ENCODE data around the gene CYP39A1.
A peak's percentile ranks its signal among the peaks of the same experiment; 100 is the strongest.

CYP39A1 gene, protein sequence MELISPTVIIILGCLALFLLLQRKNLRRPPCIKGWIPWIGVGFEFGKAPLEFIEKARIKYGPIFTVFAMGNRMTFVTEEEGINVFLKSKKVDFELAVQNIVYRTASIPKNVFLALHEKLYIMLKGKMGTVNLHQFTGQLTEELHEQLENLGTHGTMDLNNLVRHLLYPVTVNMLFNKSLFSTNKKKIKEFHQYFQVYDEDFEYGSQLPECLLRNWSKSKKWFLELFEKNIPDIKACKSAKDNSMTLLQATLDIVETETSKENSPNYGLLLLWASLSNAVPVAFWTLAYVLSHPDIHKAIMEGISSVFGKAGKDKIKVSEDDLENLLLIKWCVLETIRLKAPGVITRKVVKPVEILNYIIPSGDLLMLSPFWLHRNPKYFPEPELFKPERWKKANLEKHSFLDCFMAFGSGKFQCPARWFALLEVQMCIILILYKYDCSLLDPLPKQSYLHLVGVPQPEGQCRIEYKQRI

DNA sequence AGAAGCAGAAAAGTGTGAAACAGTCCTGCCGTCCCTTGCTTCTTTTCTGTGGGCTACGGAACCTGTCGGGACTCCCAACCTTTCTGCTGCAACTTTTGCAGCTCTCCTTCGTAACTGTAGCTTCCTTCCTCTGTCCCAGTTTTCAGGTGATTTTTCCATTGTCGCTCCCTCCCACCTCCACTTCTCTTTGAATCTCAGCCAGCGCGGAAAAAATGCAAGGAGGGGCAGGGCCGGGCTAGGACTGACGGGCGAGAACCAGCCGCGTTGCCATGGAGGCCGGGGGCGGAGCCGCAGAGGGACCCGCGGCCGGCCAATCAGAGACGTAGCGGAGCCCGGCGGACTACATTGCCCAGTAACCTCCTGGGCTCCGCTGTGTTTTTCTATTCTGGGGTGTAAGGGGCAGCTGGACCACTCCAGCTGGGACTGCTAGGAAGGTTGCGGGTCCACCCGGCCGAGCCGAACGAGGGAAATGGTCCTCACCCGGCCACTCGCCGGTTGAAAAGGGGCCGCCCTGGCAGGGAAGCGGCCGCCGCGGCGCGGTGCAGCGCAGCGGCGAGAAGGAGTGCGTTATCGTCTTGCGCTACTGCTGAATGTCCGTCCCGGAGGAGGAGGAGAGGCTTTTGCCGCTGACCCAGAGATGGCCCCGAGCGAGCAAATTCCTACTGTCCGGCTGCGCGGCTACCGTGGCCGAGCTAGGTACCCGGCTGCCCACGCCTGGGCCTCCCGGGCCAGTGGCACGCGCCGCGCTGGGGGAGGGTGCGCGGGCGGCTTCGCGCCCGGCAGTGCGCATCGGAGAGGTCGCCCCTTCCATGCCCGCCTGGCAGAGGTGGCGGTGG, at the start of gene CYP39A1, which contains the start of gene SLC25A27:
TSS of gene CYP39A1 (minus strand) at position 216 of the 836 bp plus-strand sequence. CDS start 236 bp downstream, outside the sequence.
TSS of gene SLC25A27 (plus strand) at position 373 of the 836 bp plus-strand sequence. CDS start at position 591, 218 bp downstream.
- peak; percentile 13 to 32 for DNase-seq (ENCODE audit: low read depth in 2 of 2)

- DNase-seq (ENCODE audit: low read depth in 2 of 2): no peak
These were observed 47.4 kb upstream of the CYP39A1 start for GRCh38 chr6:46699970-46700369.

DNA sequence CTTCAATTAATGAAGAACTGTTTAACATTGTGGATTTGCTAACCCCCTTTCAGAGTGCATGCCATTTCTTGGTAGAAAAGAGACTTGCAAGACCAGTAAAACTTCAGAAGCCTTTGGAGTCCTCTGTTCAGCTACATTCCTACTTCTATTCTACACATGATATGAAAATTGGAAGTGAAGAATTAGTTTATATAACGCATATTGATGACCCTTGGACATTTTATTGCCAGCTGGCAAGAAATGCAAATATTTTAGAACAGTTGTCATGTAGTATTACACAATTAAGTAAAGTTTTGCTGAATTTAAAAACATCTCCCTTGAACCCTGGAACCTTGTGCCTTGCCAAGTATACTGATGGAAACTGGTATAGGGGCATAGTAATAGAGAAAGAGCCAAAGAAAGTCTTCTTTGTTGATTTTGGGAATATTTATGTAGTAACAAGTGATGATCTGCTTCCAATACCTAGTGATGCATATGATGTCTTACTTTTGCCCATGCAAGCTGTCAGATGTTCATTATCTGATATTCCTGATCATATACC, 38.4 kb upstream of the CYP39A1 start:
- no peak for DNase-seq (ENCODE audit: low read depth in 2 of 2)

DNA sequence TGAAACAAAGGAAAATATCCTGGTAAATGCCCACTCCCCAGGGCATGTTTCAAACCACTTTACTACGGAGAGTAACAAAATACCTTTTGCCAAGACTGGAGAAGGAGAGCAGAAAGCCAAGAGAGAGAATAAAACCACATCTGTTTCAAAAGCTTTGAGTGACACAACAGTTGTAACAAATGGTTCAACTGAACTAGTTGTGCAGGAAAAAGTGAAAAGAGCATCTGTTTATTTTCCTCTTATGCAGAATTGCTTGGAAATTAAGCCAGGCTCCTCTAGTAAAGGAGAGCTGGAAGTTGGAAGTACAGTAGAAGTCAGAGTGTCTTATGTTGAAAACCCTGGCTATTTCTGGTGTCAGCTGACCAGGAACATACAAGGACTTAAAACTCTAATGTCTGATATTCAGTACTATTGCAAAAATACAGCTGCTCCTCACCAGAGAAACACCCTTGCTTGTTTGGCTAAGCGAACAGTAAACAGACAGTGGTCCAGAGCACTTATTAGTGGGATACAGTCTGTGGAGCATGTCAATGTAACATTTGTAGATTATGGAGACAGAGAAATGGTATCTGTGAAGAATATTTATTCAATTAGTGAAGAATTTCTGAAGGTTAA, 37.6 kb upstream of the CYP39A1 start:
- DNase-seq (ENCODE audit: low read depth in 2 of 2): no peak

DNA sequence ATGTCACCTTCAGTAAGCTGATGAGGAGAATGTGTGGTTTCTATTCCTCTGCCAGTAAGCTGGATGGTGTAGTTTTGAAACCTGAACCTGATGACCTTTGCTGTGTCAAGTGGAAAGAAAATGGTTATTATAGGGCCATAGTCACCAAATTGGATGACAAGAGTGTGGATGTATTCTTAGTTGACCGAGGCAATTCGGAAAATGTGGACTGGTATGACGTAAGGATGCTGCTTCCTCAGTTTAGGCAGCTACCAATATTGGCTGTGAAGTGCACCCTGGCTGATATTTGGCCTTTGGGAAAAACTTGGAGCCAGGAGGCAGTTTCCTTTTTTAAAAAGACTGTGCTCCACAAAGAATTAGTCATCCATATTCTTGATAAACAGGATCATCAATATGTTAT, 37.0 kb upstream of the CYP39A1 start:
- DNase-seq (ENCODE audit: low read depth in 2 of 2): no peak

GRCh38 chr6:46688966-46689335, 36.3 kb upstream of the CYP39A1 start:
- no peak for DNase-seq (ENCODE audit: low read depth in 2 of 2)

GRCh38 chr6:46688117-46688965, 35.7 kb upstream of the CYP39A1 start:
- no peak for DNase-seq (ENCODE audit: low read depth in 2 of 2)

- DNase-seq (ENCODE audit: low read depth in 2 of 2): no peak
These were observed 35.0 kb upstream of the CYP39A1 start, which contains the start of gene TDRD6 for GRCh38 chr6:46687619-46688097. Gene TDRD6 (plus strand): TSS chr6:46687885. CDS start chr6:46688129, 244 bp downstream.

DNA sequence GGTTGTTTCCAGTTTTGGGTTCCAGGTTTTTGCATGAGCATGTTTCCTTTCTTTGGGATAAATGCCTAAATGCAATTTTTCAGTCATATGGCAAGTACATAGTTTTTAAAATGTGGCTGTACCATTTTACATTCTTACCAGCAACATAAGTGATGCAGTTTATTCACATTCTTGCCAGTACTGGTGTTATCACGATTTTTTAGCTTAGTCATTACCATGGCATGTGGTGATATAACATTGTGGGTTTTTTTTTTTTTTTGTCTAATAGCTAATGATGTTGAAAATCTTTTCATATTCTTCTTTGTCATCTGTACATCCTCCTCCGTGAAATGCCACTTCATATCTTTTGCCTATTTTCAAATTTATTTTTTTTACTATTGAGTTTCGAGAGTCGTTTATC, 32.2 kb upstream of the CYP39A1 start:
- peak in 1 of 2 experiments; percentile 1 for DNase-seq (ENCODE audit: low read depth in 2 of 2)

- no peak for DNase-seq (ENCODE audit: low read depth in 2 of 2)
These were observed 24.7 kb upstream of the CYP39A1 start for GRCh38 chr6:46677314-46677654.

DNA sequence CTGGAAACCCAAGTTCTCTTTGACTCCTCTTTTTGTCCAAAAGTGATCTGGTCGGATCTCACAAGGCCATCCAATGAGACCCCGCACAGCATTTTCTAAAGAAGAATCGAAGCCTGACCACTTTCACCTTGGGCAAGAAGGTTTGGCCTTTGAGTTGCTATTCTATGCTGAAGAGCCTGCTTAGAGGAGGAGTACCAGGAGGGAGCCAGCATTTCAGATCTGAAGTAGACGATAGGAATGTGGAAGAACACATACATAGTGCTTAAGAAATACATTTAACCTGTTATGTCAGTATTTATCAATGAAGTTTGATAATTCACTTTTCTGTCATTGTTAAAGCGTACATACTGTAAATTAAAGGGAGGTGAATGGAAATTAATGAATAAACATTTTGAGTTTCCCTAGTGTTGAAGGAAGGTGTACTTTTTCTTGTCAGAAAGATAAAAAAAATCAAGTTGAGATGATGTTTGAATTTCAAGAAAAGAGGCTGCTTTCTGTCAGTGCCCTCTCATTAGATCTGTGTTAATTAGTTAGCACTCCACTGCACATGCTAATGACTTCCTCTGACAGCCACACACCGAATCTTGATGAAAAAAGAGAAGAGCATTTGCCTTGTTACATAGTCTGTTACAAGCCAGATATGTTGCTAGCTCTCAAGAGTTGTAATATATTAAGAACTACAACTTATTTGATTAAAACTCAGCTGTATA, 24.1 kb upstream of the CYP39A1 start:
- no peak for DNase-seq (ENCODE audit: low read depth in 2 of 2)

DNA sequence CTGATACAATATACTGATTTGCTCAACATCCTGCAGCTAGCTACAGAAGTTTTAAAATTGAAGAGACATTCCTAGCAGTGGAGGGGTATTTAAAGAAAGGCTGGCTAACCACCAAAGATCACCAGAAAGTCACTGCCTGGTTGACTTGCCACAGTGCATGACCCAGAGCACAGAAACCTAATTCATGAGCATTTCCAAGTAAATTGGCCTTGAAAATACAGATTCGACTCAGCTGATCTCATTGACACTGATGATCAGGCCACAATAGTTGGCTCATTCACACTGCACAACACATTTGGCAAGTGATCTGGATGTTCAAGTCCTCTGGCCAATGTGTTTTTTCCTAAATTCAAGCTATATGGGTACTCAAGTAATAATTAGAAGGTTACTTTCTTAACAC, 21.8 kb upstream of the CYP39A1 start:
- no peak for DNase-seq (ENCODE audit: low read depth in 2 of 2)

DNA sequence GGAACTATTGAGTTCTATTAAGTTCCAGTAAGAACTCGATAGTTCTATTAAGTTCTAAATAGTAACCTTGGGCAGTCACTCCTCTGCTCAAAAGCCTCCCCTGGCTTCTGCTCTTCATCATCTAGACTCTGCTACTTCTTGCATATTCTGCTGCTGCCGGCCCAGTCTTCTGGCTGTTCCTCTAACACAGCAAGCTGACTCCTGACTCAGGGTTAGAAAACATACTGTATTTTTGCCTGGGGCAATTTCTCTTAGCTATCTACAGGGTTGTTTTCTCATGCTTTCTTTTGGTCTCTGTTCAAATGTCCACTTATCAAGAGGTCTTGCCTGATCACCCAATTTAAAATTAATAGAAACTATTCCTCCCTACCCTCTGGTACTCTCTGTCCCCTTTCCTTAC, 14.8 kb upstream of the CYP39A1 start:
- DNase-seq (ENCODE audit: low read depth in 2 of 2): no peak

GRCh38 chr6:46661483-46661882, 8.9 kb upstream of the CYP39A1 start:
- no peak for DNase-seq (ENCODE audit: low read depth in 2 of 2)

DNA sequence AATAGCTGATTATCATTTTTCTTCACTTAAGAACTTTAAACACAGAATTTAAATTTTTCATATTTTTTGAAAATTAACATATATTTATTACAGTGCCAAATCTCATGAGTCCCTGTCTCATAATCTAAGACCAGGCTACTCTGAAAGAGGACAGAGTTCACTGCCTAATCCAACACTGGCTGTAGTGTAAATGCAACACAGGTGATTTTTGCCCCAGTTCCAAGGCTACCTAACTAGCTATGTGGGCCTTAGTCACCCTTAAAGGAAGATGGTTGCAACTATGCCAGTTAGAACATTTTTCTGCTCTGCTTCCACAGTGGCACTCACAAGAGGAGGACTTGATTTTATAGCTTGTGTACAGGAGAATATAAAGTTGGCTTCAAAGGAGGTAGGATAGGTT, 5.0 kb upstream of the CYP39A1 start:
- no peak for DNase-seq (ENCODE audit: low read depth in 2 of 2)

GRCh38 chr6:46655803-46656202, 3.2 kb upstream of the CYP39A1 start:
- no peak for DNase-seq (ENCODE audit: low read depth in 2 of 2)

DNA sequence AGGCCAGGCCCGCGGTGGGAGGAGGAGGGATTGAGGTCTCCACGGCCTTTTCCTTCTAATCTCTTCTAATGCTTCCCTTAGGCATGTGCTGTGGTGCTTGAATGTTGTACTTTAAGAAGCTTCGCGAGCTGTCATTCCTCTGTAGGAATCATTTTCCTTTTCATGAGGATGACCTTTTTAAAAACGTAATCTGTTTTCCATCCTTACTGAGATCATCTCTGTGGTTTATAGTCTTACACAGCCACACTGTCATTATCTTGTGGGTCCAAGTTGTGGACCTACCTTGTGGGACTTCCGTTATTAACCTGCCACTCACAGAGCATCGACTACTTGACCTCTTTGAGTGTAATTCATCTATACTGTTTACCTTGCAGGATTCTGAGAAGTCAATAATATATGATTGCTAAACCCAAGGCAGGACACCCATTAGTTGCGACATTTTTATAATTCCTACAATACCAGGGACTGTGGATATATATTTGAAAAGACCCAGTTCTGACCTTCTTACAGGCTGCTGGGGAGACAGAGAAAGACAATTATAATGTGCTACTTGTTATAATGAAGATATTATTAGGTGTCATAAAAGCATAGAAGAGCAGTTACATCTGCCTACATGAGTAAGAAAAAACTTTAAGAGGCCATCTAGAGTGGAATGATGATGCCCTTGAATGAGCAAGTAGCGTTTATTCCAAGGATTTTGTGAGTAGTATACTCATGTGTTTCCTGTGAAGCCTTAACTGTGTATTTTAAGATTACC, 999 bp upstream of the CYP39A1 start:
- DNase-seq (ENCODE audit: low read depth in 2 of 2): no peak

- no peak for DNase-seq (ENCODE audit: low read depth in 2 of 2)
These were observed 401 bp downstream of the CYP39A1 start for GRCh38 chr6:46652232-46652602.

DNA sequence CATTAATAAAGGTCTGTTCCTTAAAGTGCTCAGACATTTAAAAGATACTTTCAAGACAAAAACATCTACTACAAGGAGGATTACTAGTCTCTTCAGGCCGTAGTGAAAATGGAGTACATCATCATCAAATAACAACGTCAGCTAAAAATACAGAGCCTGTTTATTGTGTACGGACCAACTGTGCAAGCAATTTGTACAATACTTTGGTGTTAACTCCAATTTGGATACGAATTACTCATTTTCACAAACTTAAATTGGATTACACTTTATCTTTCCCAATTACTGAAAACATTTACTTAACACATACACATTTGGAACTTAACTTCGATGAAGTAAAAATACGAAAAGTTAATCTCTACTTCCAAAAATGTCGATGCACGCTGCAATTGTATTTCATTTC, 802 bp downstream of the CYP39A1 start:
- no peak for DNase-seq (ENCODE audit: low read depth in 2 of 2)

DNA sequence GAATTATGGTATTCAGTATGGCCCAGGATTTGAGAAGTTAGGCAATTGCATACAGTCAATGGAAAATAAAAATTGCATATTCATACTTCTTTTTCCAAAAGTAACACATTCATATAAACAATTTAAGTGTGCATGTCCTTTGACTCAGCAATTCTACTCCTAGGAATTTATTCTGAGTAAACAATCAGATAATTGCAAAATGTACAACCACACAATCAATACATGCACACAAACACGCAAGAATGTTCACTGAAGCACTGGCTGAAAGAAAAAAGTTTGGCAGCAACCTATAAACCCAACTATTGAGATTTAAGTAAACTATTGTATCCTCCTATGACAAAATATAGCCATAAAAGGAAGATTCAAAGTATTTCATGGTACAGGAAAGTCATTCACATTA, 1.6 kb downstream of the CYP39A1 start:
- no peak for DNase-seq (ENCODE audit: low read depth in 2 of 2)
